Keratinocyte (primary cell): ENCODE data around the gene NDNF. TPM values are rescaled to one million over a fixed set of nuclear protein-coding genes. Genes with fewer than 3 reads are reported as not detected.

Experiments
- DNase-seq: peaks from one replicate; pipeline ENCODE4 v3.0.0-alpha.2; 2011; ENCODE audit warnings: low read depth, missing footprints, low spot score
- FAIRE-seq: peaks from 2 replicates; lab custom pipeline; 2011; peaks lifted over from hg19 to GRCh38; lab: Jason Lieb, UNC
- H2AFZ ChIP-seq: 2 replicates; pipeline ENCODE4 v1.6.0; 2012; ENCODE audit warnings: low read length, control low read depth, inconsistent platforms; ENCODE audit not compliant: control insufficient read depth
- H3K27ac ChIP-seq: 2 replicates; pipeline ENCODE4 v1.5.1; 2011; ENCODE audit warnings: low read length; ENCODE audit not compliant: control insufficient read depth, insufficient read depth
- H3K27me3 ChIP-seq: 3 replicates; pipeline ENCODE4 v1.6.0; 2011; ENCODE audit warnings: low read length; ENCODE audit not compliant: control insufficient read depth, insufficient read depth; ENCODE audit errors: extremely low read depth
- H3K36me3 ChIP-seq, 2 experiments: 2 replicates in 1 of 2; 3 replicates in 1 of 2; pipeline ENCODE4 v1.5.1; 2011; ENCODE audit warnings: low read length in 2 of 2, mild to moderate bottlenecking in 1 of 2; ENCODE audit not compliant: control insufficient read depth in 2 of 2, insufficient read depth in 2 of 2; ENCODE audit errors: extremely low read depth in 1 of 2
- H3K4me1 ChIP-seq: 3 replicates; pipeline ENCODE4 v1.5.1; 2011; ENCODE audit warnings: low read length; ENCODE audit not compliant: control insufficient read depth, insufficient read depth; ENCODE audit errors: extremely low read depth
- H3K4me2 ChIP-seq: 3 replicates; pipeline ENCODE4 v1.6.0; 2011; ENCODE audit warnings: low read depth, low read length; ENCODE audit not compliant: control insufficient read depth, insufficient read depth; ENCODE audit errors: extremely low read depth
- H3K4me3 ChIP-seq, 3 experiments: fragments of 200-600 bp in 1 of 3; sonication (generic) in 1 of 3; 2 replicates in 2 of 3; 3 replicates in 1 of 3; pipeline ENCODE4 v1.5.1; 2011 to 2016; ENCODE audit warnings: low read length in 3 of 3, mild to moderate bottlenecking in 3 of 3, control low read depth in 2 of 3, inconsistent platforms in 1 of 3, low read depth in 1 of 3, mixed read lengths in 1 of 3, mixed run types in 1 of 3, moderate library complexity in 1 of 3; ENCODE audit not compliant: control insufficient read depth in 2 of 3, insufficient read depth in 2 of 3; ENCODE audit errors: extremely low read depth in 1 of 3
- H3K79me2 ChIP-seq: 2 replicates; pipeline ENCODE4 v1.6.0; 2012; ENCODE audit warnings: low read length; ENCODE audit not compliant: control insufficient read depth, insufficient read depth
- H3K9ac ChIP-seq: 3 replicates; pipeline ENCODE4 v1.6.0; 2011; ENCODE audit warnings: low read length; ENCODE audit not compliant: control insufficient read depth, insufficient read depth; ENCODE audit errors: extremely low read depth
- H3K9me1 ChIP-seq: 3 replicates; pipeline ENCODE4 v1.6.0; 2011; ENCODE audit warnings: low read length; ENCODE audit not compliant: control insufficient read depth, insufficient read depth; ENCODE audit errors: extremely low read depth
- H3K9me3 ChIP-seq: 2 replicates; pipeline ENCODE4 v1.5.1; 2012; ENCODE audit warnings: low read depth, low read length; ENCODE audit not compliant: control insufficient read depth
- H4K20me1 ChIP-seq: 3 replicates; pipeline ENCODE4 v1.6.0; 2011; ENCODE audit warnings: low read length; ENCODE audit not compliant: control insufficient read depth, insufficient read depth; ENCODE audit errors: extremely low read depth
- CTCF ChIP-seq, 3 experiments: IDR thresholded peaks in 1 of 3; conservative IDR thresholded peaks in 1 of 3; optimal IDR thresholded peaks in 1 of 3; 2 replicates in 2 of 3; 3 replicates in 1 of 3; pipeline versions ENCODE3 to v1.5.1; 2011; ENCODE audit warnings: low read length in 3 of 3, mild to moderate bottlenecking in 3 of 3, moderate library complexity in 2 of 3, control low read depth in 1 of 3, inconsistent platforms in 1 of 3; ENCODE audit not compliant: insufficient read depth in 2 of 3; ENCODE audit errors: extremely low read depth in 1 of 3
- EZH2 ChIP-seq: IDR thresholded peaks from one replicate; pipeline ENCODE4 v1.6.1; 2012; ENCODE audit warnings: inconsistent platforms, mild to moderate bottlenecking, low read length, moderate library complexity
- dilution Hi-C: fragments of 300-500 bp; cut with MboI; formaldehyde crosslinking; loops from one replicate; pipeline ENCODE4 v1.7.0; 2020; ENCODE audit warnings: low sequenced_read_pairs; ENCODE audit not compliant: extremely low pct_ligation_motif_present
- polyA plus RNA-seq, 5 experiments: library from polyadenylated mRNA; depleted of rRNA in 3 of 5; stranded (reverse) in 3 of 5; stranded (forward) in 1 of 5; unstranded in 1 of 5; fragments of >200 nt; gene quantifications; 1 replicate in 1 of 5; 2 replicates in 3 of 5; 3 replicates in 1 of 5; pipeline versions ENCODE4 v1.2.1 to v1.2.3, GENCODE V29; 2011 to 2012; ENCODE audit warnings: missing spikeins in 2 of 5, low read depth in 1 of 5, low replicate concordance in 1 of 5

The NDNF gene
- polyA plus RNA-seq, 1 donor (not counting 4 experiments of a cell fraction or from before 2014, with no cell fraction given), result not detected

- H3K4me3 ChIP-seq, result no peak overlapping the region
- H3K4me2 ChIP-seq, result no peak overlapping the region
- H2AFZ ChIP-seq, result no peak overlapping the region
- no peaks in the 10 kb centered on the region for H3K27me3 ChIP-seq
- DNase-seq (no peak), FAIRE-seq (no peak)
- no peak overlapping the region for H3K9ac ChIP-seq
- H3K4me1 ChIP-seq, result no peaks in the 10 kb centered on the region
- no peak for TF ChIP-seq CTCF (optimal IDR thresholded peaks at IDR 0.05 in 1 of 3, IDR thresholded peaks at IDR 0.05 in 1 of 3, conservative IDR thresholded peaks at IDR 0.05 in 1 of 3; ENCODE audit: extremely low read depth in 1 of 3, insufficient read depth in 2 of 3, low read length in 3 of 3)
- TF ChIP-seq EZH2, result no peak
- no peak overlapping the region for H3K27ac ChIP-seq
- H4K20me1 ChIP-seq, result no peaks in the 10 kb centered on the region
- H3K9me3 ChIP-seq, result no peaks in the 10 kb centered on the region
- no peaks in the 10 kb centered on the region for H3K36me3 ChIP-seq
- H3K9me1 ChIP-seq, result no peaks in the 10 kb centered on the region
- dilution Hi-C loops, result no loop called here
- no peaks in the 10 kb centered on the region for H3K79me2 ChIP-seq
Measured at GRCh38 chr4:121025540-121025939, 46.8 kb downstream of the NDNF start.

GRCh38 chr4:121018543-121018942 lies 53.8 kb downstream of the NDNF start:
- Histone ChIP-seq H3K27me3 (no peaks in the 10 kb centered on the region), H3K9ac (no peak overlapping the region), H3K4me1 (no peaks in the 10 kb centered on the region), H3K4me3 (no peak overlapping the region), H3K9me3 (no peaks in the 10 kb centered on the region), H2AFZ (no peak overlapping the region), H3K36me3 (no peaks in the 10 kb centered on the region), H3K9me1 (no peaks in the 10 kb centered on the region), H4K20me1 (no peaks in the 10 kb centered on the region), H3K4me2 (no peak overlapping the region), H3K27ac (no peak overlapping the region), H3K79me2 (no peaks in the 10 kb centered on the region)
- dilution Hi-C loops, result no loop called here
- TF ChIP-seq EZH2 (no peak), CTCF (optimal IDR thresholded peaks at IDR 0.05 in 1 of 3, IDR thresholded peaks at IDR 0.05 in 1 of 3, conservative IDR thresholded peaks at IDR 0.05 in 1 of 3; ENCODE audit: extremely low read depth in 1 of 3, insufficient read depth in 2 of 3, low read length in 3 of 3) (no peak)
- DNase-seq, result no peak
- no peak for FAIRE-seq
